SU-DHL-6 (cell line): ENCODE results near the gene HIVEP3.

ENCODE experiments used
- CTCF ChIP-seq: fragments of 200-600 bp; sonication (generic); IDR thresholded peaks from one replicate; pipeline ENCODE4 v1.5.1; 2017; ENCODE audit warnings: antibody characterized with exemption, mild to moderate bottlenecking, low read length, moderate library complexity; ENCODE audit not compliant: insufficient read depth, poor library complexity, severe bottlenecking
- EZH2phosphoT487 ChIP-seq: fragments of 200-600 bp; sonication (generic), shearing (Covaris generic); conservative IDR thresholded peaks from 2 replicates; pipeline ENCODE4 v1.6.1; 2018; ENCODE audit warnings: mild to moderate bottlenecking, antibody characterized with exemption, low read length, moderate library complexity, mixed read lengths

GRCh38 chr1:41678111-41678878 lies 240.4 kb downstream of the HIVEP3 start:
- TF ChIP-seq CTCF, result no peak
- no peak for TF ChIP-seq EZH2phosphoT487
